GM23248 (cell line): Measurements from ENCODE around the gene ATP12A. TPM values are rescaled to one million over a fixed set of nuclear protein-coding genes. Genes with fewer than 3 reads are reported as not detected.

Experiments used
- DNase-seq: peaks from one replicate; pipeline ENCODE4 v3.0.0-alpha.2; 2015
- H2AFZ ChIP-seq: fragments of 200-600 bp; sonication (generic); 2 replicates; pipeline ENCODE4 v1.6.1; 2016; ENCODE audit warnings: antibody characterized with exemption
- H3F3A ChIP-seq: fragments of 200-600 bp; sonication (generic); 2 replicates; pipeline ENCODE4 v1.6.1; 2016; ENCODE audit warnings: mild to moderate bottlenecking, antibody characterized with exemption, mixed run types; ENCODE audit not compliant: insufficient read depth
- H3K27ac ChIP-seq: fragments of 200-600 bp; sonication (generic); 2 replicates; pipeline ENCODE4 v1.5.1; 2016; ENCODE audit warnings: mild to moderate bottlenecking
- H3K27me3 ChIP-seq: fragments of 200-600 bp; sonication (generic); replicated peaks from 2 replicates; pipeline ENCODE4 v1.6.1; 2016; ENCODE audit warnings: mild to moderate bottlenecking; ENCODE audit not compliant: insufficient read depth
- H3K36me3 ChIP-seq: fragments of 200-600 bp; sonication (generic); 2 replicates; pipeline ENCODE4 v1.6.1; 2016; ENCODE audit warnings: low read depth, mild to moderate bottlenecking
- H3K4me1 ChIP-seq: fragments of 200-600 bp; sonication (generic); 2 replicates; pipeline ENCODE4 v1.6.1; 2016; ENCODE audit warnings: mild to moderate bottlenecking; ENCODE audit not compliant: insufficient read depth
- H3K4me2 ChIP-seq: fragments of 200-600 bp; sonication (generic); one replicate; pipeline ENCODE4 v1.6.1; 2016; ENCODE audit warnings: mild to moderate bottlenecking; ENCODE audit not compliant: unreplicated experiment
- H3K4me3 ChIP-seq: fragments of 200-600 bp; sonication (generic); 2 replicates; pipeline ENCODE4 v1.5.1; 2016; ENCODE audit warnings: mild to moderate bottlenecking
- H3K79me2 ChIP-seq: fragments of 200-600 bp; sonication (generic); 2 replicates; pipeline ENCODE4 v1.6.1; 2016; ENCODE audit warnings: mild to moderate bottlenecking; ENCODE audit not compliant: insufficient read depth
- H3K9ac ChIP-seq: fragments of 200-600 bp; sonication (generic); 2 replicates; pipeline ENCODE4 v1.6.1; 2016; ENCODE audit warnings: mild to moderate bottlenecking
- H3K9me2 ChIP-seq: fragments of 200-600 bp; sonication (generic); 2 replicates; pipeline ENCODE4 v1.6.1; 2016; ENCODE audit warnings: mixed run types, mild to moderate bottlenecking, moderate library complexity; ENCODE audit not compliant: insufficient read depth
- H3K9me3 ChIP-seq: fragments of 200-600 bp; sonication (generic); one replicate; pipeline ENCODE4 v1.6.1; 2017; ENCODE audit warnings: low read depth
- H4K20me1 ChIP-seq: fragments of 200-600 bp; sonication (generic); 2 replicates; pipeline ENCODE4 v1.6.0; 2016; ENCODE audit not compliant: insufficient read depth
- EZH2 ChIP-seq: fragments of 200-600 bp; sonication (generic); IDR thresholded peaks from 2 replicates; pipeline ENCODE4 v1.6.1; 2018; ENCODE audit warnings: antibody characterized with exemption, mild to moderate bottlenecking; ENCODE audit not compliant: insufficient read depth, poor library complexity, severe bottlenecking
- EZH2phosphoT487 ChIP-seq: fragments of 200-600 bp; sonication (generic); IDR thresholded peaks from 2 replicates; pipeline ENCODE4 v1.6.1; 2018; ENCODE audit warnings: antibody characterized with exemption, moderate library complexity, mild to moderate bottlenecking, low read depth; ENCODE audit not compliant: insufficient read depth
- WGBS, 2 experiments: methylation state at CpG; one replicate each; pipeline ENCODE4 v1.1.6; 2015 to 2017; ENCODE audit warnings: low lambda C conversion rate in 2 of 2, low coverage in 1 of 2; ENCODE audit errors: missing lambda C conversion rate in 2 of 2; 5-methylcytosine and 5-hydroxymethylcytosine counted together
- in situ Hi-C: fragments of 300-500 bp; cut with MboI; formaldehyde crosslinking; loops from 2 replicates; pipeline ENCODE4 v1.15.0; 2020
- polyA plus RNA-seq: library from polyadenylated mRNA; unstranded; fragments of >200 nt; fragmentation: Nextera tagmentation; extraction: Ambion mirVana; gene quantifications from 2 replicates; pipeline ENCODE4 v1.2.1, GENCODE V29; 2016
- total RNA-seq: library from RNA; depleted of rRNA; stranded (reverse); fragments of >200 nt; shearing (Covaris generic); gene quantifications from 2 replicates; pipeline ENCODE4 v1.2.3, GENCODE V29; 2014

The ATP12A gene
- total and polyA plus RNA-seq, 2 experiments from 2014 or later, result not detected

GRCh38 chr13:24745861-24746617 lies 65.8 kb downstream of the ATP12A start:
- Histone ChIP-seq H3K27me3 (peaks cover 66% of the 10 kb centered on the region), H4K20me1 (no peaks in the 10 kb centered on the region), H3K4me1 (no peaks in the 10 kb centered on the region), H3K79me2 (no peaks in the 10 kb centered on the region), H3K27ac (no peak overlapping the region), H3F3A (no peaks in the 10 kb centered on the region), H3K9me2 (no peaks in the 10 kb centered on the region), H3K9me3 (no peaks in the 10 kb centered on the region), H3K4me3 (no peak overlapping the region), H3K4me2 (no peak overlapping the region), H2AFZ (no peak overlapping the region; the same call in 1 of the 2 replicates), H3K9ac (no peak overlapping the region), H3K36me3 (no peaks in the 10 kb centered on the region)
- in situ Hi-C loops, result no loop called here
- TF ChIP-seq EZH2, result peak; percentile 2
- TF ChIP-seq EZH2phosphoT487, result no peak
- 4% methylated on average over 65 to 70 of the region's 70 CpGs for WGBS, 2 experiments
- DNase-seq, result peak; percentile 12

- WGBS, 2 experiments, result 1% methylated on average over 37 to 46 of the region's 56 CpGs
- in situ Hi-C loops, result no loop called here
- Histone ChIP-seq H3K4me1 (no peaks in the 10 kb centered on the region), H3K27ac (no peak overlapping the region), H2AFZ (peak overlapping the region; percentile 66), H3K27me3 (peaks cover 72% of the 10 kb centered on the region), H3K4me3 (peak overlapping the region; percentile 63), H4K20me1 (no peaks in the 10 kb centered on the region), H3F3A (no peaks in the 10 kb centered on the region), H3K4me2 (peak overlapping the region; percentile 53), H3K9ac (no peak overlapping the region), H3K36me3 (no peaks in the 10 kb centered on the region), H3K9me3 (no peaks in the 10 kb centered on the region), H3K9me2 (no peaks in the 10 kb centered on the region), H3K79me2 (no peaks in the 10 kb centered on the region)
- TF ChIP-seq EZH2phosphoT487, result no peak
- no peak for TF ChIP-seq EZH2
- peak; percentile 35 for DNase-seq
These were observed 66.5 kb downstream of the ATP12A start for GRCh38 chr13:24746618-24747247.

GRCh38 chr13:24747248-24748060 lies 67.2 kb downstream of the ATP12A start:
- in situ Hi-C loops, result no loop called here

GRCh38 chr13:24748061-24748400 lies 67.8 kb downstream of the ATP12A start:
- Histone ChIP-seq H3K9ac (no peak overlapping the region), H3K4me3 (peak overlapping the region; percentile 63), H3K27me3 (peaks cover 72% of the 10 kb centered on the region), H3F3A (no peaks in the 10 kb centered on the region), H3K4me2 (peak overlapping the region; percentile 53), H3K4me1 (no peaks in the 10 kb centered on the region), H4K20me1 (no peaks in the 10 kb centered on the region), H3K9me3 (no peaks in the 10 kb centered on the region), H3K27ac (no peak overlapping the region), H3K79me2 (no peaks in the 10 kb centered on the region), H3K9me2 (no peaks in the 10 kb centered on the region), H3K36me3 (no peaks in the 10 kb centered on the region), H2AFZ (peak overlapping the region; percentile 66)
- 4 to 7% methylated on average over 10 of the region's 10 CpGs for WGBS, 2 experiments
- no peak for DNase-seq
- in situ Hi-C loops, result no loop called here
- no peak for TF ChIP-seq EZH2phosphoT487
- TF ChIP-seq EZH2, result no peak

More at GRCh38 chr13:24747248-24748060, 67.2 kb downstream of the ATP12A start:
- TF ChIP-seq EZH2phosphoT487, result no peak
- TF ChIP-seq EZH2, result no peak
- WGBS, 2 experiments, result 2 to 4% methylated on average over 43 to 60 of the region's 61 CpGs
- H2AFZ ChIP-seq, result peak overlapping the region; percentile 66
- no peaks in the 10 kb centered on the region for H3K9me2 ChIP-seq
- no peaks in the 10 kb centered on the region for H3F3A ChIP-seq
- no peaks in the 10 kb centered on the region for H3K36me3 ChIP-seq
- H3K4me2 ChIP-seq, result peak overlapping the region; percentile 53
- no peaks in the 10 kb centered on the region for H3K79me2 ChIP-seq
- no peak overlapping the region for H3K9ac ChIP-seq
- no peaks in the 10 kb centered on the region for H3K4me1 ChIP-seq
- peaks cover 72% of the 10 kb centered on the region for H3K27me3 ChIP-seq
- H3K9me3 ChIP-seq, result no peaks in the 10 kb centered on the region
- no peaks in the 10 kb centered on the region for H4K20me1 ChIP-seq
- H3K4me3 ChIP-seq, result peak overlapping the region; percentile 63
- DNase-seq, result peak; percentile 36
- H3K27ac ChIP-seq, result no peak overlapping the region
